ENCODE measurements around the gene MRPL9. TPM values are rescaled to one million over a fixed set of nuclear protein-coding genes. Genes with fewer than 3 reads are reported as not detected.
A peak's percentile ranks its signal among the peaks of the same experiment; 100 is the strongest.

Gene MRPL9
- total and polyA plus RNA-seq, 2 donors (not counting 1 experiment from before 2014, with no cell fraction given), result 65.5 to 84.6 TPM

- 0% methylated on average over 2 of the region's 4 CpGs for WGBS (ENCODE audit: insufficient coverage)
- Histone ChIP-seq H3K79me2 (ENCODE audit: control insufficient read depth, insufficient read depth, low read length) (no peaks in the 10 kb centered on the region), H3K9me3 (ENCODE audit: control extremely low read depth in 1 of 3, control insufficient read depth in 2 of 3, insufficient read depth in 1 of 3, low read length in 2 of 3) (peaks cover 0 to 10% (median 0%) of the 10 kb centered on the region in 3 donors), H4K20me1 (ENCODE audit: control insufficient read depth, insufficient read depth, low read length, poor library complexity, severe bottlenecking) (no peaks in the 10 kb centered on the region), H3K9ac (ENCODE audit: low read length) (no peak overlapping the region), H3K36me3 (replicated peaks in 1 of 2; ENCODE audit: control extremely low read depth in 1 of 2, control insufficient read depth in 1 of 2, extremely low read depth in 1 of 2, insufficient read depth in 2 of 2, low read length in 1 of 2) (no peaks in the 10 kb centered on the region), H3K4me3 (ENCODE audit: control extremely low read depth in 1 of 5, extremely low read depth in 1 of 5, insufficient read depth in 1 of 5, low read depth in 2 of 5, low read length in 4 of 5) (no peak overlapping the region), H3K4me1 (ENCODE audit: control insufficient read depth in 2 of 2, insufficient read depth in 2 of 2, low read length in 2 of 2) (peaks cover 20 to 27% of the 10 kb centered on the region in 2 donors), H3K4me2 (replicated peaks; ENCODE audit: low read depth, low read length, poor library complexity, severe bottlenecking) (no peak overlapping the region), H3K27ac (ENCODE audit: low read length in 2 of 2) (no peak overlapping the region), H2AFZ (ENCODE audit: insufficient read depth, low read depth, low read length, poor library complexity, severe bottlenecking) (no peak overlapping the region), H3K27me3 (replicated peaks in 1 of 4; ENCODE audit: control extremely low read depth in 1 of 4, control insufficient read depth in 3 of 4, insufficient read depth in 4 of 4, low read length in 3 of 4) (peaks cover 0 to 56% (median 26%) of the 10 kb centered on the region in 4 experiments)
- peaks cover 29% of the 10 kb centered on the region for H3K4me1 Mint-ChIP-seq
- ATAC-seq (ENCODE audit: low read depth) (no peak), DNase-seq (no peak)
- H3K27ac Mint-ChIP-seq, result no peak overlapping the region
- no peaks in the 10 kb centered on the region for H3K9me3 Mint-ChIP-seq (ENCODE audit: insufficient read depth)
- CTCF ChIA-PET, result interaction anchor here (0.8 kb wide), 1 partner anchor 17 kb away, joined by 3 read pairs; no protein-coding TSS in a partner anchor
- POLR2A ChIA-PET, result interaction anchor here (1.2 kb wide), 1 partner anchor 20 kb away, joined by 3 read pairs; no protein-coding TSS in a partner anchor
- intact Hi-C loops (cut with micrococcal nuclease), result no loop called here
- peaks cover 67% of the 10 kb centered on the region for H3K27me3 Mint-ChIP-seq
- TF ChIP-seq CTCF (IDR thresholded peaks at IDR 0.05) (no peak), EZH2 (IDR thresholded peaks at IDR 0.05; ENCODE audit: borderline replicate concordance, insufficient read depth, low read depth, low read length, poor library complexity, severe bottlenecking) (no peak)
- H3K4me3 Mint-ChIP-seq, result no peak overlapping the region
These were observed 45.3 kb downstream of the MRPL9 start for GRCh38 chr1:151718011-151718431.

DNA sequence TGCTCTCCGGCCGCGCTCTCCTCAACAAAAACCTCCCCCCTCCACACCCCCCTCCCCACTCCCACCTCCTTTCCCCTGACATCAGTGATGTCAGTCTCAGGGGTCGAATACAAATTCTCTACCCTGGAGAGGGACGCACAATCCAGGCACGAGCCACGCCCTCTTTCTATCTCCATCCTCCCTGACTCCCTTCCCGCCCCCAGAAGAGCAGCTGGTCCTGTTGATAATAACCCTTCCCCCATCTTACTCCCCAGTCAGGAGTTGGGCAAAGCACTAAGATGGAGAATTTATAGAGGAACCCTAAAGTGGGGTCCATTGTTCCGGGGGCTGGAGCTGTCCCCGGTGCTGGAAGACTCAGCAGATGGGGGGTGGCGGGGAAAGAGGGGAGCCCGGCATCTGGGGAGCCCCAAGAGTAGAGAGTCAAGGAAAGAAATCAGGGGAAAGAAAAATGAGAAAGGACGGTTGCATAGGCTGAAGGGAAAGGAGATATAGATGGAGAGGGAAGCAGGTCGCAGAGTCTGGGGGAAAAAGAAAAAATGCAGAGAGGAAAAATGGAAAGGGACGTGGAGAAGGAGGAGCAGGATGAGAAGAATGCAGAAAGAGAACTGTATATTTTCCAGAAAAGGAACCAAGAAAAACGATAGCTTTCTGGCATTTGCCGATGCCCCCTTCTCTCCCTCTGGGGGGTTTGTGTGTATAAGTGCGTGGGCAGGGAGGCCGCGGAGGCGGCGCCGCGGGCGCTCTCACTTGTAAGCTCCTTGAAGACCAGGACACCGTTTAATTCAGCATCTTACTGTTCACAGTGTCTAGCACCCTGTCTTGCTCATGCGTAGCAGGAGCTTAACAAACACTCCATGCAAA is 46.3 kb downstream of the MRPL9 start, which contains the start of gene CELF3:
Gene CELF3, minus strand, starts transcription at position 33 of the 861 bp plus-strand sequence. CDS start 783 bp downstream, outside the sequence.
- Histone ChIP-seq H3K36me3 (replicated peaks in 1 of 2; ENCODE audit: control extremely low read depth in 1 of 2, control insufficient read depth in 1 of 2, extremely low read depth in 1 of 2, insufficient read depth in 2 of 2, low read length in 1 of 2) (no peaks in the 10 kb centered on the region), H3K4me3 (ENCODE audit: control extremely low read depth in 1 of 5, extremely low read depth in 1 of 5, insufficient read depth in 1 of 5, low read depth in 2 of 5, low read length in 4 of 5) (no peak within 1 kb of the TSS), H3K4me1 (ENCODE audit: control insufficient read depth in 2 of 2, insufficient read depth in 2 of 2, low read length in 2 of 2) (peaks cover 19 to 25% of the 10 kb centered on the region in 2 donors), H3K27me3 (replicated peaks in 1 of 4; ENCODE audit: control extremely low read depth in 1 of 4, control insufficient read depth in 3 of 4, insufficient read depth in 4 of 4, low read length in 3 of 4) (peaks cover 0 to 51% (median 22%) of the 10 kb centered on the region in 4 experiments), H3K27ac (ENCODE audit: low read length in 2 of 2) (no peak within 1 kb of the TSS), H4K20me1 (ENCODE audit: control insufficient read depth, insufficient read depth, low read length, poor library complexity, severe bottlenecking) (no peaks in the 10 kb centered on the region), H3K4me2 (replicated peaks; ENCODE audit: low read depth, low read length, poor library complexity, severe bottlenecking) (peak within 1 kb of the TSS; percentile 23), H2AFZ (ENCODE audit: insufficient read depth, low read depth, low read length, poor library complexity, severe bottlenecking) (no peak within 1 kb of the TSS), H3K9ac (ENCODE audit: low read length) (no peak within 1 kb of the TSS), H3K9me3 (ENCODE audit: control extremely low read depth in 1 of 3, control insufficient read depth in 2 of 3, insufficient read depth in 1 of 3, low read length in 2 of 3) (peaks cover 0 to 10% (median 0%) of the 10 kb centered on the region in 3 donors), H3K79me2 (ENCODE audit: control insufficient read depth, insufficient read depth, low read length) (no peaks in the 10 kb centered on the region)
- CTCF ChIA-PET, result interaction anchor here (0.8 kb wide), 1 partner anchor 18 kb away, joined by 3 read pairs; no protein-coding TSS in a partner anchor
- no peak for ATAC-seq (ENCODE audit: low read depth)
- H3K4me1 Mint-ChIP-seq, result peaks cover 29% of the 10 kb centered on the region
- intact Hi-C loops (cut with micrococcal nuclease), result no loop called here
- peak within 1 kb of the TSS; percentile 1 for H3K4me3 Mint-ChIP-seq
- TF ChIP-seq CTCF (IDR thresholded peaks at IDR 0.05) (no peak), EZH2 (IDR thresholded peaks at IDR 0.05; ENCODE audit: borderline replicate concordance, insufficient read depth, low read depth, low read length, poor library complexity, severe bottlenecking) (peak; percentile 64)
- no peak within 1 kb of the TSS for H3K27ac Mint-ChIP-seq
- no peaks in the 10 kb centered on the region for H3K9me3 Mint-ChIP-seq (ENCODE audit: insufficient read depth)
- 18% methylated on average over 21 of the region's 27 CpGs for WGBS (ENCODE audit: insufficient coverage)
- peak; percentile 48 for DNase-seq
- POLR2A ChIA-PET, result interaction anchor here (1.2 kb wide), 1 partner anchor 19 kb away, joined by 3 read pairs; no protein-coding TSS in a partner anchor
- peaks cover 69% of the 10 kb centered on the region for H3K27me3 Mint-ChIP-seq
